Panc1 (cell line): ENCODE measurements around the gene SBDS. TPM values are rescaled to one million over a fixed set of nuclear protein-coding genes. Genes with fewer than 3 reads are reported as not detected.

ENCODE experiments used
- ATAC-seq: fragments of 200-7000 bp; cut with Tn5 transposase; 2 replicates; pipeline ENCODE4 v1.9.1; 2020; ENCODE audit warnings: mild to moderate bottlenecking, moderate library complexity
- BruUV-seq: library from RNA; stranded (reverse); fragments of 400-500 nt; replicated peaks from 2 replicates; lab custom pipeline; 2021; lab: Mats Ljungman, UMichigan
- CTCF ChIA-PET: fragments of 300-600 bp; sonication (Branson Sonifier 250); formaldehyde crosslinking; loops from one replicate; lab custom pipeline; 2022; ENCODE audit warnings: antibody characterized with exemption; lab: Charles Lee
- POLR2A ChIA-PET: fragments of 300-600 bp; sonication (Branson Sonifier 250); formaldehyde crosslinking; loops from one replicate; lab custom pipeline; 2022; ENCODE audit warnings: antibody characterized with exemption; lab: Charles Lee
- DNase-seq: peaks from one replicate; pipeline ENCODE4 v3.0.0-alpha.2; 2010; ENCODE audit warnings: low read depth, low spot score
- H3K27ac ChIP-seq: 2 replicates; pipeline ENCODE4 v1.5.1; 2011; ENCODE audit warnings: mild to moderate bottlenecking, low read length, inconsistent platforms
- H3K27me3 ChIP-seq: fragments of 200-500 bp; sonication (Bioruptor generic); 2 replicates; pipeline ENCODE4 v1.6.0; 2014; ENCODE audit warnings: low read length, inconsistent platforms; ENCODE audit not compliant: control insufficient read depth, insufficient read depth
- H3K36me3 ChIP-seq: fragments of 200-500 bp; sonication (Bioruptor generic); 2 replicates; pipeline ENCODE4 v1.5.1; 2014; ENCODE audit warnings: inconsistent platforms, mild to moderate bottlenecking, low read length, moderate library complexity; ENCODE audit not compliant: control insufficient read depth, insufficient read depth
- H3K4me1 ChIP-seq: 2 replicates; pipeline ENCODE4 v1.5.1; 2011; ENCODE audit warnings: inconsistent platforms, mild to moderate bottlenecking, low read length, moderate library complexity; ENCODE audit not compliant: control insufficient read depth, insufficient read depth
- H3K4me3 ChIP-seq, 2 experiments: 2 replicates each; pipeline ENCODE4 v1.5.1; 2011 to 2012; ENCODE audit warnings: low read depth in 2 of 2, low read length in 2 of 2, mild to moderate bottlenecking in 2 of 2, inconsistent platforms in 1 of 2, moderate library complexity in 1 of 2
- H3K9me3 ChIP-seq: fragments of 200-500 bp; sonication (Bioruptor generic); 2 replicates; pipeline ENCODE4 v1.5.1; 2014; ENCODE audit warnings: low read depth, mild to moderate bottlenecking, inconsistent platforms, low read length, moderate library complexity; ENCODE audit not compliant: control insufficient read depth, insufficient read depth
- CTCF ChIP-seq: fragments of 450-650 bp; IDR thresholded peaks from 2 replicates; pipeline ENCODE4 v1.5.1; 2017; ENCODE audit warnings: mild to moderate bottlenecking
- POLR2AphosphoS5 ChIP-seq: IDR thresholded peaks from 2 replicates; pipeline ENCODE4 v1.6.1; 2012; ENCODE audit warnings: mild to moderate bottlenecking, low read depth, low read length, moderate library complexity
- REST ChIP-seq, 2 experiments: IDR thresholded peaks; 2 replicates each; pipeline ENCODE4 v1.6.1; 2011 to 2012; ENCODE audit warnings: low read depth in 2 of 2, control low read depth in 1 of 2, low read length in 1 of 2, mild to moderate bottlenecking in 1 of 2, moderate library complexity in 1 of 2; ENCODE audit not compliant: insufficient read depth in 1 of 2
- SIN3A ChIP-seq: IDR thresholded peaks from 2 replicates; pipeline ENCODE4 v1.6.1; 2012; ENCODE audit warnings: low read depth, mild to moderate bottlenecking, low read length, moderate library complexity, borderline replicate concordance; ENCODE audit not compliant: insufficient read depth
- TCF7L2 ChIP-seq: IDR thresholded peaks from 2 replicates; pipeline ENCODE4 v1.6.1; 2011; ENCODE audit warnings: mild to moderate bottlenecking, low read depth, low read length, inconsistent platforms
- in situ Hi-C: cut with HindIII; loops from 2 replicates; pipeline ENCODE4 v1.10.0; 2016; ENCODE audit warnings: low sequenced_read_pairs, low pct_unique_long_range_greater_than_20kb
- intact Hi-C: fragments of 100-400 bp; cut with micrococcal nuclease; formaldehyde crosslinking; loops from one replicate; pipeline ENCODE4 v1.10.0; 2022; ENCODE audit not compliant: unreplicated experiment
- total RNA-seq: library from RNA; stranded (reverse); gene quantifications from one replicate; pipeline ENCODE4 v1.2.1, GENCODE V29; 2021; ENCODE audit not compliant: unreplicated experiment

Gene SBDS
- total RNA-seq, 1 experiment from 2014 or later, result 82.8 TPM

DNA sequence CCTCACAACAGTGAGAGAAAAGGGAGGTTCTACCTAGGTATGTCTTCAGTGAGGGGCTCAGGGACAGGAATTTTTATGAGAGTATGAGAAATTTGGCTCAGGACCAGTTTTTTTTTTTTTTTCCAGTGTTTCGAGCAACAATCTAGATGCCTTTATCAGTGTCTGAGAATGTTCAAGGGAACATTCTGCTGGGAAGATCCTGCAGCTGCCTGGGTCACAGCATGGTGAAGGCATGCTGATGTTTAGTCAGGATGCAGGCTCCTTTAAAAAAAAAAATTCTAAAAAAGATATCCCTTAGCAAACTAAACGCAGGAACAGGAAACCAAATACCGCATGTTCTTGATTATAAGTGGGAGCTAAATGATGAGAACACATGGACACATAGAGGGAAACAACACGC is 31.0 kb downstream of the SBDS start:
- no peaks in the 10 kb centered on the region for H3K27me3 ChIP-seq
- ATAC-seq (no peak), DNase-seq (no peak)
- no peak overlapping the region for H3K4me3 ChIP-seq
- intact Hi-C loops (no loop called here), in situ Hi-C loops (no loop called here)
- BruUV-seq, result no TSS peak
- H3K27ac ChIP-seq, result no peak overlapping the region
- ChIA-PET POLR2A (interaction anchor here (0.7 kb wide), 1 partner anchor 59 kb away, joined by 4 read pairs; no protein-coding TSS in a partner anchor), CTCF (no interaction called here)
- no peaks in the 10 kb centered on the region for H3K36me3 ChIP-seq
- no peaks in the 10 kb centered on the region for H3K4me1 ChIP-seq
- H3K9me3 ChIP-seq, result no peaks in the 10 kb centered on the region
- TF ChIP-seq TCF7L2 (no peak), SIN3A (no peak), POLR2AphosphoS5 (no peak), REST (IDR thresholded peaks at IDR 0.05; ENCODE audit: insufficient read depth in 1 of 2, low read depth in 2 of 2, low read length in 1 of 2) (no peak), CTCF (no peak)

DNA sequence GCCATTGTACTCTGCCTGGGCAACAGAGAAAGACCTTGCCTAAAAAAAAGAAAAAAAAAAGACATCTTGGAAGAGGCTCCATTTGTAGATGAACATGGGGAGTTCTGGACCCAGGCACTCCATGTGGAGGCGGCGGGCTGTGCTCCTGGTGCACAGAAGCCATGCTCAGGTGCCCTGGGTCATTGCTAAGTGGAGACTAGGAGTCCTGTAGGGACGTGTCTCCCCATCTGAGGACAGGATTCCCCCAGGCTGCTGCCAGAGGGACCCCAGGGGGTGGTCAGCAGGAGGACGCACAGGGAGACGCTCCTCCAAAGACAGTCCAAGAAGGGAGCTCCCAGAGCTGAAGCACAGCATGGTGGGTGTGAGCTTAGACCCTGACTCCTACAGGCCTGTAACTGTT is 34.3 kb downstream of the SBDS start:
- no peaks in the 10 kb centered on the region for H3K36me3 ChIP-seq
- BruUV-seq, result no TSS peak
- ATAC-seq, result no peak
- no peak overlapping the region for H3K27ac ChIP-seq
- intact Hi-C loops (no loop called here), in situ Hi-C loops (no loop called here)
- H3K27me3 ChIP-seq, result no peaks in the 10 kb centered on the region
- no peaks in the 10 kb centered on the region for H3K4me1 ChIP-seq
- H3K4me3 ChIP-seq, result no peak overlapping the region
- DNase-seq, result no peak
- ChIA-PET POLR2A (no interaction called here), CTCF (no interaction called here)
- no peaks in the 10 kb centered on the region for H3K9me3 ChIP-seq
- TF ChIP-seq POLR2AphosphoS5, result no peak
- no peak for TF ChIP-seq REST (IDR thresholded peaks at IDR 0.05; ENCODE audit: insufficient read depth in 1 of 2, low read depth in 2 of 2, low read length in 1 of 2)
- no peak for TF ChIP-seq SIN3A
- no peak for TF ChIP-seq CTCF
- TF ChIP-seq TCF7L2, result no peak
